Measurements from ENCODE around the gene CCDC8. TPM values are rescaled to one million over a fixed set of nuclear protein-coding genes. Genes with fewer than 3 reads are reported as not detected.
"Not testable (repeated sequence)": the region's sequence is repeated elsewhere in the genome, so short reads cannot be mapped to it uniquely, and the experiment has no call there.

The CCDC8 gene
- total RNA-seq, 4 donors from 2014 or later, result 0.70 to 2.5 (median 0.90) TPM

DNA sequence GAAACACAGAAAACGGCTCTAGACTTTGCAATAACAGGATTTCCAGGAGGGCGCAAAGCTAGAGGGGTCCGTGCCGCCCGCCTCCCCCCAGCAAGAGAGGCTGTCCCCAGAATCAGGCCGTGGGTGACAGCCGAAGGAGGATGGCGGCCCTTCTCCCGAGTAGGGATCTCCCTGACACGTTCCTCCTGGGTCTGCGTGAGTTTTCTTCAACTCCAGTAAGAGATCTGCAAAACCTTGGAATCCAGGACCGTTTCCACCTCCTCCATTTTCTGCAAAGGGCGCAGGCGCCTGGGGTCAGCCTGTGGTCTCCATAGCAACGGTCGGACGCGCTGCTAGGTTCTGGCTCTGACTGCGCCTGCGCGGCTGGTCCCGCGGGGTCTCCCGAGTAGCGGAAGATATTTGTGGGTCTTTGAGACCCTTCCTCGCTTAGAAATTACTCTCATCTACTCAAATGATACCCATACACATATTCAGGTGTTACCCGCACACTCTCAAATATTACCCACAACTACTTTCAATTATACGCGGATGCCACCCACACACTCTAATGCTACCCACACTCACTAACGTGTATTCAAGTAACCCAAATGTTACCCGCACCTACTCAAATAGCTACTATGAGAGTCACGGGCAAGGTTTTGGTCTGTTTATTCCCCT lies 13.3 kb upstream of the CCDC8 start:
- TF ChIP-seq, protein P1, sequence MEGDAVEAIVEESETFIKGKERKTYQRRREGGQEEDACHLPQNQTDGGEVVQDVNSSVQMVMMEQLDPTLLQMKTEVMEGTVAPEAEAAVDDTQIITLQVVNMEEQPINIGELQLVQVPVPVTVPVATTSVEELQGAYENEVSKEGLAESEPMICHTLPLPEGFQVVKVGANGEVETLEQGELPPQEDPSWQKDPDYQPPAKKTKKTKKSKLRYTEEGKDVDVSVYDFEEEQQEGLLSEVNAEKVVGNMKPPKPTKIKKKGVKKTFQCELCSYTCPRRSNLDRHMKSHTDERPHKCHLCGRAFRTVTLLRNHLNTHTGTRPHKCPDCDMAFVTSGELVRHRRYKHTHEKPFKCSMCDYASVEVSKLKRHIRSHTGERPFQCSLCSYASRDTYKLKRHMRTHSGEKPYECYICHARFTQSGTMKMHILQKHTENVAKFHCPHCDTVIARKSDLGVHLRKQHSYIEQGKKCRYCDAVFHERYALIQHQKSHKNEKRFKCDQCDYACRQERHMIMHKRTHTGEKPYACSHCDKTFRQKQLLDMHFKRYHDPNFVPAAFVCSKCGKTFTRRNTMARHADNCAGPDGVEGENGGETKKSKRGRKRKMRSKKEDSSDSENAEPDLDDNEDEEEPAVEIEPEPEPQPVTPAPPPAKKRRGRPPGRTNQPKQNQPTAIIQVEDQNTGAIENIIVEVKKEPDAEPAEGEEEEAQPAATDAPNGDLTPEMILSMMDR (IDR thresholded peaks at IDR 0.05), result no peak
- TF ChIP-seq POLR2A (IDR thresholded peaks at IDR 0.05), result no peak
- Histone ChIP-seq H3K27me3 (no peaks in the 10 kb centered on the region), H3K36me3 (no peaks in the 10 kb centered on the region), H3K27ac (peak overlapping the region in 1 of 4 donors; percentile 48), H3K4me3 (peak overlapping the region; percentile 13 to 52 (median 28)), H3K9me3 (no peaks in the 10 kb centered on the region), H3K4me1 (peaks cover 0 to 9% (median 6%) of the 10 kb centered on the region in 4 donors)
- no peak for DNase-seq

DNA sequence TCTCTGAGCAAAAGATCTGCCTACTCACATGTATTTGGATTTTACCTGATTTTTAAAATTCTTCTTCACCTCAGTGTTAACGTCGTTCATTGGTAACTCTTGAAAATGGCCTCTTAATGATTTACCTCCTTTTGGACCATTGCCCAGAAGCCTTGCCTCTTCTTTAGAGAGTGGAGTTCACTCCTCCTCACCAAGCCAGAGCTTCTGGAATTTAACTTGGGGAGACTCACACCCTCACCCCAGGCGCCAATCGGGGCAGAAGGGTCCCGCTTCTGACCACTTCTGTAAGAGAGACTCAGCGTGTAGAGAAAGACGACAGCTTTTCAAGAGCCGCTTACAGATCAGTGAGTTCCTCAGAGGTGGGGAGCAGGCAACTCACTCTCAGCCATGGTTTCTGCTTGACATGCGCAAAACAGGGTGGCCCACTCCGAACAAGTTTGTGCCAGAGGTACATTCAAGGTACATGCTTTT lies 12.7 kb upstream of the CCDC8 start:
- TF ChIP-seq, protein P1 (IDR thresholded peaks at IDR 0.05), result no peak
- TF ChIP-seq POLR2A (IDR thresholded peaks at IDR 0.05), result no peak
- peak overlapping the region; percentile 13 to 52 (median 28) for H3K4me3 ChIP-seq
- H3K27ac ChIP-seq, result peak overlapping the region in 1 of 4 donors; percentile 48
- no peak for DNase-seq
- no peaks in the 10 kb centered on the region for H3K36me3 ChIP-seq
- no peaks in the 10 kb centered on the region for H3K9me3 ChIP-seq
- peaks cover 0 to 9% (median 6%) of the 10 kb centered on the region in 4 donors for H3K4me1 ChIP-seq
- no peaks in the 10 kb centered on the region for H3K27me3 ChIP-seq

DNA sequence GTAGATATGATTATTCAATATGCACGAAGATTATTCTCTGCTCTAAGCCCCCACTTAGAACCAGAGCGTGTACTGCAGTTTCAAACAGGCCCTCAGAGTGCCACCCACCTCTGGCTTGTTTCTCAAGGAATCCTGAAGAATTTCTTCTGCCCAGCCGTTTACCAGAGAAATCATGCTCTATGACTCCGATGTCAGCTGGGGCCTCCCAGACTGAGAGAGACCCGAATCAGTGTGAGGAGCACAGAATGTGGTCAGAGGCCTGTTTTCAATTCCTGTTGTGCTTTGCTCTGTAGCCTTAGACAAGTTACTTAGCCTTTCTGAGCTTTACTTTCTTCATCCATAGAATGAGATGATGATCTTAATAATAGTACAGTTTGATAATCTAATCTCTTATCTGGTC lies 9.8 kb upstream of the CCDC8 start:
- TF ChIP-seq POLR2A (IDR thresholded peaks at IDR 0.05), result no peak
- TF ChIP-seq, protein P1 (IDR thresholded peaks at IDR 0.05), result no peak
- no peaks in the 10 kb centered on the region for H3K4me1 ChIP-seq
- no peak for DNase-seq
- H3K9me3 ChIP-seq, result no peaks in the 10 kb centered on the region
- H3K27me3 ChIP-seq, result no peaks in the 10 kb centered on the region
- H3K4me3 ChIP-seq, result no peak overlapping the region
- no peaks in the 10 kb centered on the region for H3K36me3 ChIP-seq
- H3K27ac ChIP-seq, result no peak overlapping the region

DNA sequence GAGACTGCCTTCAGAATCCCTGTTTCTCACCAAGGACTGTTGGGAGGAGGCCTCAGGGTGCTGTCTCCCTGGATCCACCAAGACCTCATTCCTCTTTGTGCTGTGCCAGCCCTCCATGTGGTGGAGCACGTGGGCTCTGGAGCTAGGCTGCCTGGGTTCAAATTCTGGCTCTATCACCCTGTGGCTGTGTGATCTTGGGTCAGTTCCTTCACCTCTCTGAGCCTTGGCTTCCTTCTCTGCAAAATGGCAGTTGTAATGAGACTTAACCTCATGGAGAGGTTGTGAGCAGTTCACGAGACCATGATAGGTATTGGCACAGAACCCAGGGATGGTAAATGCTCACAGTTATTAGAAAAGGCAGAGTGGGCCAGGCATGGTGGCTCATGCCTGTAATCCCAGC lies 9.0 kb upstream of the CCDC8 start:
- no peak overlapping the region for H3K4me3 ChIP-seq
- no peaks in the 10 kb centered on the region for H3K27me3 ChIP-seq
- H3K9me3 ChIP-seq, result no peaks in the 10 kb centered on the region
- no peaks in the 10 kb centered on the region for H3K36me3 ChIP-seq
- DNase-seq, result no peak
- TF ChIP-seq, protein P1 (IDR thresholded peaks at IDR 0.05), result no peak
- TF ChIP-seq POLR2A (IDR thresholded peaks at IDR 0.05), result no peak
- no peaks in the 10 kb centered on the region for H3K4me1 ChIP-seq
- no peak overlapping the region for H3K27ac ChIP-seq

DNA sequence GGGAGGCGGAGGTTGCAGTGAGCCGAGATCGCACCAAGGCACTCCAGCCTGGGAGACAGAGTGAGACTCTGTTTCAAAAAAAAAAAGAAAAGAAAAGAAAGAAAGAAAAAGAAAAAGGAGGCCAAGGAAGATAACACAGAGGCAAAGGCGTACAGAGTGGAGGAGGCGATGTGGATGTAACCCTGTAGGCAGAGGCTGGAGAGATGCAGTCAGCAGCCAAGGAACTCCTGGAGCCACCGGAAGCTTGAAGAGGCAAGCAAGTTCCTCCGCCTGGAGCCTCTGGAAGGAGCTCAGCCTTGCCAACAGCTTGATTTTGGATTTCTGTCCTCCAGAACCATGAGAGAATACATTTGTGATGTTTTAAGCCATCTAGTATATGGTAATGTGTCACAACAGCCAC lies 6.7 kb upstream of the CCDC8 start:
- Histone ChIP-seq H3K27me3 (peaks cover 0 to 6% of the 10 kb centered on the region in 2 donors), H3K4me1 (peaks cover 0 to 13% (median 2%) of the 10 kb centered on the region in 4 donors), H3K36me3 (no peaks in the 10 kb centered on the region), H3K9me3 (no peaks in the 10 kb centered on the region), H3K4me3 (no peak overlapping the region), H3K27ac (no peak overlapping the region)
- TF ChIP-seq POLR2A (IDR thresholded peaks at IDR 0.05), result no peak
- TF ChIP-seq, protein P1 (IDR thresholded peaks at IDR 0.05), result no peak
- DNase-seq, result no peak

DNA sequence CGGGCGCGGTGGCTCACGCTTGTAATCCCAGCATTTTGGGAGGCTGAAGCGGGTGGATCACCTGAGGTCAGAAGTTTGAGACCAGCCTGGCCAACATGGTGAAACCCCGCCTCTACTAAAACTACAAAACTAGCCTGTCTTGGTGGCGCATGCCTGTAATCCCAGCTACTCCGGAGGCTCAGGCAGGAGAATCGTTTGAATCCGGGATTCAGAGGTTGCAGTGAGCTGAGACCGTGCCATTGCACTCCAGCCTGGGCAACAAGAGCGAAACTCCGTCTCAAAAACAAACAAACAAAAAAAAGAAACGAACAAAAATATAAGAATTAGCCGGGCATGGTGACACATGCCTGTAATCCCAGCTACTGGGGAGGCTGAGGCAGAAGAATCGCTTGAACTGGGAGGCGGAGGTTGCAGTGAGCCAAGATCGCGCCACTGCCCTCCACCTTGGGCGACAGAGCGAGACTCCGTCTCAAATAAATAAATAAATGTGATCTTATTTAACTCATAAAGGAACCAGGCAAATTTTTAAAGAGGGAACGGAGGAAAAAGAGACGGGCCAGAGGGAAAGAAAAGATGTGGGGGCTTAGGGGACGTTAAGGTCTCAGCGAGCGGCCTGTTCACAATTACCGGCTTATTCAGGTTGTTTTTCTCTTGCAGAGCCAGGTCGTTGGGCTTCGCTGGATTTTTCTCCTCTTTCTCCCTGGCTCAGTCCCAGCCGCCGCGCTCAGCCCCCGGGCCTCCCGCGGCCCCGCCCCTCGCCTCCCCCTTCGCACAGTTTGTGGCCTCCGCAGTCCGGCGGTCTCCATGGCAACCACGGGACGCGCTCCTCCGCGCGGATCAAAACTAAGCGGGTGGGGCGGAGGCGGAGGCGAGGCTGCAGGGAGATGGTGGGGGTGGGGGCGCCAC lies 2.7 kb upstream of the CCDC8 start:
- peak; percentile 36 to 73 (median 72) for DNase-seq
- Histone ChIP-seq H3K4me1 (peaks cover 0 to 13% (median 2%) of the 10 kb centered on the region in 4 donors), H3K27ac (peak overlapping the region in 1 of 4 donors; percentile 22), H3K27me3 (peaks cover 0 to 30% of the 10 kb centered on the region in 2 donors), H3K4me3 (peak overlapping the region in 1 of 4 donors; percentile 31)
- H3K9me3 ChIP-seq, H3K36me3 ChIP-seq: not testable (repeated sequence)

DNA sequence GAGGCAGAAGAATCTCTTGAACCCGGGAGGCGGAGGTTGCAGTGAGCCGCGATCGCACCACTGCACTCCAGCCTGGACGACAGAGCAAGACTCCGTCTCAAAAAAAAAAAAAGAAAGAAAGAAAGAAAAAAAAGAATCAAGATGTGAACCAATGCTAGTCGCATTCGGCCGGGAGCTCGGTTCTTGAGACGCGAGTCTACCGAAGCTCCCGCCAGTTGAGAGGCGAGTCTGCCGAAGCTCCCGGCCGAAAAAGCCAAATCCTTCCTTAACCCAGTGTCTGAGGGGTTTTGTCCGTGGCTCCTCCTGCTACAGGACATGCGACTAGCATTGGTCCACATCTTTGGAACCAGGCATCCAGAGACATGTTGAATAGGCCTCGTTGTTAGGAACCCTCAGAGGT lies 1.5 kb upstream of the CCDC8 start:
- not testable (repeated sequence) for H3K27ac ChIP-seq, H3K9me3 ChIP-seq, H3K36me3 ChIP-seq, H3K4me3 ChIP-seq, DNase-seq
- Histone ChIP-seq H3K27me3 (peaks cover 0 to 31% of the 10 kb centered on the region in 2 donors), H3K4me1 (peaks cover 0 to 13% (median 2%) of the 10 kb centered on the region in 4 donors)
